SU-DHL-6 (cell line): ENCODE measurements around the gene POU4F3.

ENCODE experiments used
- H2AFZ ChIP-seq: fragments of 200-600 bp; sonication (generic); 2 replicates; pipeline ENCODE4 v1.6.1; 2014; ENCODE audit warnings: low read depth, mild to moderate bottlenecking, moderate library complexity, mixed read lengths, antibody characterized with exemption, low read length; ENCODE audit not compliant: severe bottlenecking
- H3F3A ChIP-seq: fragments of 200-600 bp; shearing (Covaris generic); 2 replicates; pipeline ENCODE4 v1.6.0; 2016; ENCODE audit warnings: antibody characterized with exemption, mild to moderate bottlenecking; ENCODE audit not compliant: insufficient read depth
- H3K27ac ChIP-seq: fragments of 200-600 bp; sonication (generic); 2 replicates; pipeline ENCODE4 v1.5.1; 2016; ENCODE audit warnings: low read depth, mild to moderate bottlenecking, low read length, moderate library complexity, mixed read lengths
- H3K27me3 ChIP-seq: fragments of 200-600 bp; sonication (generic), shearing (Covaris generic); 2 replicates; pipeline ENCODE4 v1.6.0; 2014; ENCODE audit warnings: mild to moderate bottlenecking, low read length
- H3K36me3 ChIP-seq: fragments of 200-600 bp; sonication (generic); 2 replicates; pipeline ENCODE4 v1.6.1; 2014; ENCODE audit warnings: mild to moderate bottlenecking, low read length, mixed read lengths
- H3K4me2 ChIP-seq: fragments of 300-600, 200-600 bp; shearing (Covaris generic), sonication (generic); 2 replicates; pipeline ENCODE4 v1.6.0; 2014; ENCODE audit warnings: low read length, low read depth, mild to moderate bottlenecking; ENCODE audit not compliant: poor library complexity, severe bottlenecking
- H3K4me3 ChIP-seq: fragments of 200-600 bp; sonication (generic); 2 replicates; pipeline ENCODE4 v1.5.1; 2014; ENCODE audit warnings: antibody characterized with exemption, low read length, mild to moderate bottlenecking, mixed read lengths; ENCODE audit not compliant: insufficient read depth, poor library complexity, severe bottlenecking
- H3K79me2 ChIP-seq: fragments of 200-600 bp; sonication (generic); 2 replicates; pipeline ENCODE4 v1.6.1; 2014; ENCODE audit warnings: mild to moderate bottlenecking, low read length, moderate library complexity; ENCODE audit not compliant: insufficient read depth
- H3K9ac ChIP-seq: fragments of 200-600 bp; sonication (generic); 2 replicates; pipeline ENCODE4 v1.7.0; 2014; ENCODE audit warnings: mild to moderate bottlenecking, low read length
- H3K9me2 ChIP-seq: fragments of 200-600 bp; sonication (generic); replicated peaks from 2 replicates; pipeline ENCODE4 v1.6.1; 2014; ENCODE audit warnings: low read length; ENCODE audit not compliant: insufficient read depth
- H3K9me3 ChIP-seq: fragments of 200-600 bp; sonication (generic); 2 replicates; pipeline ENCODE4 v1.6.1; 2014; ENCODE audit warnings: low read length, mixed read lengths; ENCODE audit not compliant: insufficient read depth
- H4K20me1 ChIP-seq: fragments of 200-600 bp; sonication (generic); 2 replicates; pipeline ENCODE4 v1.6.1; 2014; ENCODE audit warnings: low read depth, mild to moderate bottlenecking, antibody characterized with exemption, low read length, moderate library complexity, mixed read lengths
- CTCF ChIP-seq: fragments of 200-600 bp; sonication (generic); IDR thresholded peaks from one replicate; pipeline ENCODE4 v1.5.1; 2017; ENCODE audit warnings: antibody characterized with exemption, mild to moderate bottlenecking, low read length, moderate library complexity; ENCODE audit not compliant: insufficient read depth, poor library complexity, severe bottlenecking
- EZH2phosphoT487 ChIP-seq: fragments of 200-600 bp; sonication (generic), shearing (Covaris generic); conservative IDR thresholded peaks from 2 replicates; pipeline ENCODE4 v1.6.1; 2018; ENCODE audit warnings: mild to moderate bottlenecking, antibody characterized with exemption, low read length, moderate library complexity, mixed read lengths

Gene POU4F3

GRCh38 chr5:146337928-146338327 lies 711 bp upstream of the POU4F3 start:
- Histone ChIP-seq H4K20me1 (no peaks in the 10 kb centered on the region), H3F3A (no peaks in the 10 kb centered on the region), H3K4me2 (no peak overlapping the region), H2AFZ (no peak overlapping the region), H3K36me3 (no peaks in the 10 kb centered on the region), H3K9ac (no peak overlapping the region), H3K79me2 (no peaks in the 10 kb centered on the region), H3K9me3 (no peaks in the 10 kb centered on the region), H3K27me3 (no peaks in the 10 kb centered on the region), H3K4me3 (no peak overlapping the region), H3K27ac (no peak overlapping the region), H3K9me2 (no peaks in the 10 kb centered on the region)
- TF ChIP-seq CTCF (no peak), EZH2phosphoT487 (no peak)

GRCh38 chr5:146339715-146340259 lies 1.1 kb downstream of the POU4F3 start:
- Histone ChIP-seq H3K36me3 (no peaks in the 10 kb centered on the region), H3K4me2 (no peak overlapping the region), H3F3A (no peaks in the 10 kb centered on the region), H3K9me3 (no peaks in the 10 kb centered on the region), H4K20me1 (no peaks in the 10 kb centered on the region), H3K4me3 (no peak overlapping the region), H3K27ac (no peak overlapping the region), H3K9me2 (no peaks in the 10 kb centered on the region), H2AFZ (no peak overlapping the region), H3K79me2 (no peaks in the 10 kb centered on the region), H3K9ac (no peak overlapping the region), H3K27me3 (no peaks in the 10 kb centered on the region)
- no peak for TF ChIP-seq CTCF
- TF ChIP-seq EZH2phosphoT487, result no peak

- Histone ChIP-seq H3K4me2 (no peak overlapping the region), H3K79me2 (no peaks in the 10 kb centered on the region), H3K36me3 (no peaks in the 10 kb centered on the region), H3K27me3 (no peaks in the 10 kb centered on the region), H3K4me3 (no peak overlapping the region), H3K9ac (no peak overlapping the region), H4K20me1 (no peaks in the 10 kb centered on the region), H3K27ac (no peak overlapping the region), H3F3A (no peaks in the 10 kb centered on the region), H3K9me3 (no peaks in the 10 kb centered on the region), H3K9me2 (no peaks in the 10 kb centered on the region), H2AFZ (no peak overlapping the region)
- TF ChIP-seq EZH2phosphoT487 (no peak), CTCF (no peak)
These were observed 1.8 kb downstream of the POU4F3 start for GRCh38 chr5:146340260-146341081.
